ENCODE results near the gene GABRA5.

GRCh38 chr15:26950001-26950400 is 83.1 kb downstream of the GABRA5 start:
- no peak for TF ChIP-seq EZH2 (IDR thresholded peaks at IDR 0.05; ENCODE audit: borderline replicate concordance, low read length)
- TF ChIP-seq, protein P1, sequence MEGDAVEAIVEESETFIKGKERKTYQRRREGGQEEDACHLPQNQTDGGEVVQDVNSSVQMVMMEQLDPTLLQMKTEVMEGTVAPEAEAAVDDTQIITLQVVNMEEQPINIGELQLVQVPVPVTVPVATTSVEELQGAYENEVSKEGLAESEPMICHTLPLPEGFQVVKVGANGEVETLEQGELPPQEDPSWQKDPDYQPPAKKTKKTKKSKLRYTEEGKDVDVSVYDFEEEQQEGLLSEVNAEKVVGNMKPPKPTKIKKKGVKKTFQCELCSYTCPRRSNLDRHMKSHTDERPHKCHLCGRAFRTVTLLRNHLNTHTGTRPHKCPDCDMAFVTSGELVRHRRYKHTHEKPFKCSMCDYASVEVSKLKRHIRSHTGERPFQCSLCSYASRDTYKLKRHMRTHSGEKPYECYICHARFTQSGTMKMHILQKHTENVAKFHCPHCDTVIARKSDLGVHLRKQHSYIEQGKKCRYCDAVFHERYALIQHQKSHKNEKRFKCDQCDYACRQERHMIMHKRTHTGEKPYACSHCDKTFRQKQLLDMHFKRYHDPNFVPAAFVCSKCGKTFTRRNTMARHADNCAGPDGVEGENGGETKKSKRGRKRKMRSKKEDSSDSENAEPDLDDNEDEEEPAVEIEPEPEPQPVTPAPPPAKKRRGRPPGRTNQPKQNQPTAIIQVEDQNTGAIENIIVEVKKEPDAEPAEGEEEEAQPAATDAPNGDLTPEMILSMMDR (conservative IDR thresholded peaks at IDR 0.05 in 1 of 2, IDR thresholded peaks at IDR 0.05 in 1 of 2; ENCODE audit: extremely low read depth in 1 of 2, insufficient read depth in 1 of 2, low read depth in 1 of 2, low read length in 2 of 2) = no peak

Measured in mammary epithelial cell (primary cell).